GM13977 (cell line): ENCODE results near the gene ACSM6.

Experiments used
- DNase-seq: peaks from one replicate; pipeline ENCODE4 v3.0.0; 2012; ENCODE audit warnings: low spot score
- in situ Hi-C: fragments of 300-500 bp; cut with MboI; formaldehyde crosslinking; loops from one replicate; pipeline ENCODE4 v1.12.0; 2022; ENCODE audit warnings: low sequenced_read_pairs, low pct_unique_long_range_greater_than_20kb, mixed read lengths, inconsistent platforms; ENCODE audit not compliant: unreplicated experiment
- TF ChIP-seq, protein P1 (sequence below): IDR thresholded peaks from 2 replicates; pipeline ENCODE4 v1.5.1; 2012; ENCODE audit warnings: mild to moderate bottlenecking, control low read depth; ENCODE audit not compliant: insufficient read depth; ENCODE audit errors: extremely low read depth, missing control alignments

Gene ACSM6

DNA sequence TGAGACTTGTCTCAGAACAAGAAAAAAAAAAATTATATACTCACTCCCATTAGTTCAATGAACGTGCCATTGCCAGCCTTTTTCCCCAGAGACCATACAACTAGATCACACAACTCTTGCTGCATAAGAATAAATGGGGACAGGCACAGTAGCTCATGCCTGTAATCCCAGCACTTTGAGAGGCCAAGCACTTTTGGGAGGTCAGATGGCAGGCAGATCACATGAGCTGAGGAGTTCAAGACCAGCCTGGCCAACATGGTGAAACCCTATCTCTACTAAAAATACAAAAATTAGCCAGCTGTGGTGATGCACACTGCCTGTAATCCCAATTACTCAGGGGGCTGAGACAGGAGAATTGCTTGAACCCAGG is 83.1 kb downstream of the ACSM6 start:
- in situ Hi-C loops = no loop called here
- TF ChIP-seq, protein P1, sequence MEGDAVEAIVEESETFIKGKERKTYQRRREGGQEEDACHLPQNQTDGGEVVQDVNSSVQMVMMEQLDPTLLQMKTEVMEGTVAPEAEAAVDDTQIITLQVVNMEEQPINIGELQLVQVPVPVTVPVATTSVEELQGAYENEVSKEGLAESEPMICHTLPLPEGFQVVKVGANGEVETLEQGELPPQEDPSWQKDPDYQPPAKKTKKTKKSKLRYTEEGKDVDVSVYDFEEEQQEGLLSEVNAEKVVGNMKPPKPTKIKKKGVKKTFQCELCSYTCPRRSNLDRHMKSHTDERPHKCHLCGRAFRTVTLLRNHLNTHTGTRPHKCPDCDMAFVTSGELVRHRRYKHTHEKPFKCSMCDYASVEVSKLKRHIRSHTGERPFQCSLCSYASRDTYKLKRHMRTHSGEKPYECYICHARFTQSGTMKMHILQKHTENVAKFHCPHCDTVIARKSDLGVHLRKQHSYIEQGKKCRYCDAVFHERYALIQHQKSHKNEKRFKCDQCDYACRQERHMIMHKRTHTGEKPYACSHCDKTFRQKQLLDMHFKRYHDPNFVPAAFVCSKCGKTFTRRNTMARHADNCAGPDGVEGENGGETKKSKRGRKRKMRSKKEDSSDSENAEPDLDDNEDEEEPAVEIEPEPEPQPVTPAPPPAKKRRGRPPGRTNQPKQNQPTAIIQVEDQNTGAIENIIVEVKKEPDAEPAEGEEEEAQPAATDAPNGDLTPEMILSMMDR = no peak
- no peak for DNase-seq

DNA sequence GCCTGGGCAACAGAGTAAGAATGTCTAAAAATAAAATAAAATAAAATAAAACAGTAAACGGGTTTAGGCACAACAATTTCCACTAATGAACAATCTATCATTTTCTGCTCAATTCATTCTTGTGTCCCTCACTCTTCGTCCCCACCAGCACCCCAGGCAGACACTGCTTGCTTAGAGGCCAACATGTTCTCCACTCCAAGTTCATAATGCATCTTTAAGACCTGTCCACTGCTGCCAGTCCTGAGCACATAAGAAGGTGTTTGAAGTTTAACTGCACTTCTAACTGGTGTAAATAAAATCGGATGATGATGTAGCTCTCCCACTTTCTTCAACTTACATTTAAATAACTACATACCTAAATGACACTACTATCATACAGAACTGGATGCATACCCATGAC is 83.6 kb downstream of the ACSM6 start:
- no peak for DNase-seq
- TF ChIP-seq, protein P1 = no peak
- in situ Hi-C loops = no loop called here
